ENCODE data around the gene RNU1-3.
"Not testable (repeated sequence)": the region's sequence is repeated elsewhere in the genome, so short reads cannot be mapped to it uniquely, and the experiment has no call there.

- TF ChIP-seq EZH2 (IDR thresholded peaks at IDR 0.05; ENCODE audit: borderline replicate concordance, insufficient read depth, low read depth, low read length, poor library complexity, severe bottlenecking); CTCF (IDR thresholded peaks at IDR 0.05): not testable (repeated sequence)
Observed at GRCh38 chr1:16694308-16694702, 27.6 kb upstream of the RNU1-3 start.
